ENCODE results near the gene SPINK7. TPM values are rescaled to one million over a fixed set of nuclear protein-coding genes. Genes with fewer than 3 reads are reported as not detected.

SPINK7 gene
- total RNA-seq, 3 donors from 2014 or later: not detected

Other genes with a start within 250 kb of the SPINK7 start
- not detected for gene SPINK5, start 248.4 kb upstream of the SPINK7 start, total RNA-seq
- not detected for gene SPINK14, start 143.9 kb upstream of the SPINK7 start, total RNA-seq
- not detected for gene SPINK6, start 109.4 kb upstream of the SPINK7 start, total RNA-seq
- gene MARCOL, start 73.9 kb upstream of the SPINK7 start, total RNA-seq: not detected
- not detected for gene SPINK13, start 43.6 kb upstream of the SPINK7 start, total RNA-seq
- gene SPINK9, start 23.1 kb downstream of the SPINK7 start, total RNA-seq: not detected
- gene FBXO38, start 71.5 kb downstream of the SPINK7 start, total RNA-seq: 10 to 100 TPM; 29.8 to 31.5 (median 30.5) TPM

Measured in activated T-cell treated with anti-CD3 and anti-CD28 coated beads, Interleukin-2, amount 50 U/mL, for 4 hours (primary cell).